GM18951 (cell line): Measurements from ENCODE around the gene STOX2.
"Not testable (repeated sequence)": the region's sequence is repeated elsewhere in the genome, so short reads cannot be mapped to it uniquely, and the experiment has no call there.

Experiments used
- POLR2A ChIP-seq: IDR thresholded peaks from 4 replicates; pipeline ENCODE4 v1.6.1; 2011; ENCODE audit warnings: mild to moderate bottlenecking; ENCODE audit not compliant: insufficient read length, insufficient read depth; ENCODE audit errors: extremely low read depth
- in situ Hi-C: fragments of 300-500 bp; cut with MboI; formaldehyde crosslinking; loops from one replicate; pipeline ENCODE4 v1.12.0; 2022; ENCODE audit warnings: low sequenced_read_pairs, mixed read lengths, inconsistent platforms; ENCODE audit not compliant: unreplicated experiment

STOX2 gene

DNA sequence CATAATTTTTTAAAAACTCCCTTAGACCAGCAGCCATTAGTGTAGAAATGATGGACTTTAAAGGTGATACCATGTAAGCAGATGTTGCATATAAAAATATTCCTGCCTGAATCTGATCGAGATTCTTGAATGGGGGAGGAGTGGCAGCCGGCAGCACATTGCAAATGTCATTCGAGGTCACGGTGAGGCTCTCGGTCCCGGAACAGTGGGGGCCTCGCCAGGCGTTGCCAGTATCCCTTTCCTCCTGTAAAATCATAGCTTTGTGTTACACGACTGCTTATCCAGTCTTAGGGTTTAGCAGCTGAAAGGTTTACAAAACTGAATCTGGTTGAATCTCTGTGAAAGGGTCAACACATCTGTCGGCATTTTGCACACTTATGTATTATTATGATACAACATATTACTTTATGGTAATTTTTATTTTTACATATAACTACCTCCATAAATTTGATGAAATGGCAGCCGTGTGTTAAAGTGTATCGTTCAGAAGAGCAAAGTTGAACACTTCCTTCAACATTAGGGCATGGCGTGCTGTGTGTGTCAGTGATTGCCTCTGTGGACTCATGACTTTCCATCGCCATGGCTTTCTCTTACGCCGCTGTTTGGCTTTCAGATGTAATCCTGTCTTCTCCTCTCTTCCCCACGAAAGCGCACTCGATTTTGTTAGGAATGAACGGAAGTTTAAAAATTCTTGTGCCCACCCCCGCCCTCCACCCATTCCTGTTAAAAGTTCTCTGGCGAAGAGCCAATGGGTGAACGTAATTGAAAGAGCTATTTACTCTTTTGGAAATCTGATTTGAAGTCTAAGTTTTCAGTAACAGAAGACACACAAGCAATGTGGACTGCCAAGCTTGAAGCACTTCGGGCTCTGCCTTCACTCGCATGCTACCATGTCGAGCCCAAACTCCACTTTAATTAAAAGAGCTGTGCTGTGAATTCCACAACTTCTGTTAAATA, 114.8 kb downstream of the STOX2 start:
- no peak for TF ChIP-seq POLR2A
- in situ Hi-C loops: no loop called here

DNA sequence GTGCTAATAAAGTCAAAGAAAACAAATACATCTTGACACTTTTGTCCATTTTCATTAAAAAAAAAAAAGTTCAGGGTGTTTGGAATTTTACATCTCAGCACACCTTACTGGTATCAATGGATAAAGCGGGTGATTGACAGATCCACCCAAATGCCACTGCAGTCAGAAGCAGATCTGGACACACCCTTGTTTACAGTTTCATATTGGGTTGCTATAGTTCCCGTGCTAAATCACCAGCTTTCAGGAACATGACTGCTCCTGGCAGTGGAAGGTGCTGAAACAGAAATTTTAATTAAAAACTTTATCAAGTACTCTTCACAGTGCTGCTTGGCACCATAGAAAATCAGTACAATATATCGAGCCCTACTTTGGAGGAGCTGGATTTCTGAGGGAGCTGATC, 116.3 kb downstream of the STOX2 start:
- TF ChIP-seq POLR2A: no peak
- in situ Hi-C loops: no loop called here

DNA sequence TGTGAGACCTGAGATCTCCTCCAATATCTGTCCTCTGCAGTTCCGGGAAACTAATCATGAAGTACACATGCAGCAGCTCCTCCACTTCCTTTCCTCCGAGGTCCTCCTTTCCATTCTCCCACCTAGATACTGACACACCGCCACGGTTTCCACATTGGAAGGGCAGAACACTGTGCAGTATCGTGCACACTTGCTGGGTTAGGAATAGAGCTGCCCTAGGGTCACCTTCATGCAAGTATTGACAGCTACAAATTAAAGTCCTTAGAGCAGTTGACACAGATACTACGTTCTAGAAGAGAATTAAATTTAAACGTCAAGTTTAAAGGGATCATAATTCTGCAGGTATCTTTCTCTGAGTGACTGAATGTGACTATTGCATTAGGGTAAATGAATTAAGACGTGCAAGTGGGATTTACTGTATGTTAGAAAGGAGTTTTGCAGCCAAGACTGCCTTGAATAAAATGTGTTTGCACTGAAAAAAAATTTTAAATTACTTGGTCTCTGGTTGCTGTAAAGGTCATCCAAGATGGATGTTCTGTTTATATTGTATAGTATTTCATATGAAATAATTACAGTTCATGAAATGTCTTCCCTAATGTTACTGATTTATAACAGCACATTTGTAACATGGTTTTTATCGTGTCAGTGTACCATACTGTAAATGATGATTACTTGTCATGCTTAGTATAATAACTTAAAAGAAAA, 117.7 kb downstream of the STOX2 start:
- no peak for TF ChIP-seq POLR2A
- in situ Hi-C loops: no loop called here

DNA sequence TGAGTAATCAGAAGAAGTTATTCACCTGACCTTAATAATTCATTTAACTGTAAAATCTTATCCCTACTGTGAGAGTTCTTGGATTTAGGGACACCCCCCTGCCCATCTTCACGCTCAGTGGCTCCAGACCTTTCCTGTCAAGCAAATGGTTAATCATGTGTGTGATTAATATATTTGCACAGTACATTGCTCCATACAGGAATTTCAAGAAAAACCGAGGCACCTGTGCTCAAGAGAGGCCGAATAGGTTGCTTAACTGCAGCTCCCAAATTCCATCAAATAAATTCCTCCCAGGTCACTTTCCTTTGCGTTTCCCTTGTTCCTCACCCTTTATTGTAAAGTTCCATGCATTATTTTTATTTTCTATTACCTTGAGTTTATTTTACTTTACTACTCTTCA, 119.5 kb downstream of the STOX2 start:
- no peak for TF ChIP-seq POLR2A
- in situ Hi-C loops: no loop called here

DNA sequence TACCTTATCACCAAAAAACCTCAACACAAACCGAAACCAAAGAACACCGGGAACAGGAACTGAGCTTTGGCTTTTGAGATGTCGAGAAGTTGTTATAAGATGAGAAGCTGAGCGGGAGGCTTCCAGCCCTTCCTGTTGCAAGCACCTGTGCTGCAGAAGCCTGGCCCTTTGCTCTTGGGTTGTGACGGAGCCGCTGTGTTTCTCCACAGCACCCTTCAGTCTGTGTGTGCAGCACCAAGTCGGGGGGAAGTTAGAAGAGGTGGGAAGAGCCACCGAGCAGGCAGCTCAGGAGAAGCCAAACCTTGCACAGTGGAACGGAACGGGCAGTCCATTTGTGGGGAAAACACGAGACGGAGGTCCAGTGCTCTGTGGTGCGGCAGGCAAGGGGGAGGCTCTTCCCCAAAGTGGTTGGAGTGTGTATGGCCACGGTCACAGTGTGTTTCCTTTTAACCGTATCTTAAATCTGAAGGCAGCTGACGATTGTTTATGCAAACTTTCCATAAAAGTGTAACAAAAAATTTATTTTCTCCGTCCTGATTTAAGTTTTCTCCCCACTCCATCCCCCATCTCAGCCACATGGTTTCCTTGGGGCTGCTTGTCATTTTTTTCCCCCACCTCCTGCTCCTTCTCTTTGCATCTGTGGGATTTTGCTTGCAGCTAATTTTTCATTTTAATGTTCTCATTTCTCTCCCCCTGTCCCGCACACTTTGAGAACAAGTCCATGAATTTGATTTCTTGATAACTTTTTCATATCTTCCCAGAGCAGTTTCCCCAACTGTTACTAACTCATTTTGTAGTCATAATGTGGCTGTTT, 123.7 kb downstream of the STOX2 start:
- no peak for TF ChIP-seq POLR2A
- in situ Hi-C loops: no loop called here

DNA sequence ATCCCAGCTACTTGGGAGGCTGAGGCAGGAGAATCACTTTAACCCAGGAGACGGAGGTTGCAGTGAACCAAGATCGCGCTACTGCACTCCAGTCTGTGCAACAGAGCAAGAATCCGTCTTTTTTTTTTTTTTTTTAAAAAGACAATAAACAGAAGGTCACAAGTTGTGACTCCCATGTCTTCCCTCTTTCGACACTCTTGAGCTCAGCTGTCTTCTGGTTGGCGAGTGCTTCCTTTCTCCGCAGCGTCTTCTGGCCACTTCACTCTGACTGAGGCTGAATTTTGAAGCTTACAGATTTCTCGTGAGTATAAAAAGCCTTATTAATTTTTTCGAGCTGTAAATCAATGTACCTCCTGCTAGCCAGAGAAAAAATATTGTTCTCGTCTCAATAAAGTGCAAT, 124.9 kb downstream of the STOX2 start:
- in situ Hi-C loops: no loop called here
- TF ChIP-seq POLR2A: no peak

DNA sequence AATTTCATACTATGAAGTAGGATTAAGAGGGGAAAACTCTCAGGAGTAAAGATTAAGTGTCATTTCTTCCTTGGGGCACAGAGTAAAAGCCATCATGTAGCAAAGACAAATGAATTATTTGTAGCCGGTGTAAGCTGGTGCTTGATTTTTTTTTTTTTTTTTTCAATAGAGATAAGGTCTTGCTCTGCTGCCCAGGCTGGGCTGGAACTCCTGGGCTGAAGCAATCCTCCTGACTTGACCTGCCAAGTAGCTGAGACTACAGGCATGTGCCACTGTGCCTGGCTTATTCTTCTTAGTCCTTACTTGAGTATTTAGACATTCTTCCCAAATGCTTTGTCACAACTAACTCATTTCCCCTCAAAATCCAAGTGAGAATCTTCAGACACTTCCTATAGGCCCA, 125.7 kb downstream of the STOX2 start:
- in situ Hi-C loops: no loop called here
- no peak for TF ChIP-seq POLR2A

DNA sequence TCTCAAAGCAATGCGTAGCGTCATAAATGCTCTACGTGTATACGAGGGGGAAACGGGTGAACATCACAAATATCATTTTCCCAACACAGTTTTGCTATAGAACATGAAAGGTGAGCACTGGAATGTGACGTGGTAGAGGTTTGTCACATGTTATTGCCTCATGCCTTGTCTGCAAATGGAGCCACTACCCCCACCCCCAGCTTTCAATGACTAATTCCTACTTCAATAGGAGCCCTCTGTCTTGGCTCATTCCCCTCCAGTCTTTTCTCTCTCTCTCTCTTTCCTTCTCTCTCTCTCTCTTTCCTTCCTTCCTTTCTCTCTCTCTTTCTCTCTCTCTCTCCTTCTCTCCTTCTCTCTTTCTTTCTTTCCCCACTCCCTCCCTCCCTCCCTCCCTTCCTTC, 127.0 kb downstream of the STOX2 start:
- in situ Hi-C loops: no loop called here
- TF ChIP-seq POLR2A: no peak

DNA sequence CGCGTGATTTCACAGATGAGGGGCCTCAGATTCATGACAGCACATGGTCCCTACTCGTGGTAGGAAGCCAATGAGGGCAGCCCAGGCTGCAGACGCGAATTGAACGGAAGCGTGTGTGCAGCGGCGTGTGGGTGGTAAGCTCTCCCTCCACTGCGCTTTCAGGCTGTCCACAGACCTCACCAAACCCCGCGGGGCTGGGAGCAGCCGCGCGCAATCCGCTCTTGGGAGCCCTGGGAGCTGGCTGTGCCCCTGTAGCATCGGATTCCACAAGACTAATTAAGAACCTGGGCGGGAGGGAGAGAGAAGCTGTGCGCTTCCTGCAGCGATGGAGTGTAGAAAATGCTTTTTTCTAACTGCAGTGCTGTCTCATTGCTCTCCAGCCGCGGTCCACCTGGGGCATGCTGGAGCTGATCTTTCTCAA, 134.9 kb downstream of the STOX2 start:
- TF ChIP-seq POLR2A: no peak
- in situ Hi-C loops: no loop called here

DNA sequence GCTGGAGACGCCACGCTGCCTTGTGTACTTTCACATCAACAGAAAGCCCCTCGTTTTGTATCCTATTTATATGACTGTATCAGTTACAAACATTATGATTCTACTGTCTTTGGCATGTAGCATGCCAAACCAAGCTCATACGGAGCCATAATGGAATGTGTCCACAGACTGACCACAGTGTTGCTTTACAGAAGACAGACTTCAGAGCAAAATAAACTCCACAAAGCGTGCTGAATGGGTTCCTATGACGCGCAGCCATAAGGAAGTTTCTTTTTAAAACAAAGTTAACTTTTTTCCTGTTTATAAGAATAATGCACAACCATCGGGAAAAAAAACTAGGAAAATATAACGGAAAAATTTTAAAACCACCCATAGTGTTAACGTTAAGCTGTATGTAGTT, 136.0 kb downstream of the STOX2 start:
- in situ Hi-C loops: no loop called here
- TF ChIP-seq POLR2A: no peak

DNA sequence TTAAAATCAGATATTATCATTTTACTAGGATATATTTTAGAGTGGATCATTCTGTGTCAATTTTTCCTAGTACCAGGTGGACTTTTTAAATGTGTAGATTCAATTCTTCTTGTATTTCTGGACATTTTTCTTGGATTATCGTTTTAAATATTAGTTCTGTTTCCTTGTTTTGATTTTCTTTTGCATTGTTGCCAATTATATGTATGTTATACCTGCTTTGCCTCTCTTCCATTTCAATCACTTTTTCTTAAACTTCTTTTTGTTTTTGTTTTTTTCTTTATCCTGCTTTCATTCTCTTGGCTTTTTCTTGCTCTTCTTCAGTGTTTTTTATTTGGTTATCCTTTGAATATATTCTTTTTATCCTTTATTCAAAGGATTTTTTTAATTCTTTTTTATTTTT, 141.0 kb downstream of the STOX2 start:
- no peak for TF ChIP-seq POLR2A
- in situ Hi-C loops: no loop called here

DNA sequence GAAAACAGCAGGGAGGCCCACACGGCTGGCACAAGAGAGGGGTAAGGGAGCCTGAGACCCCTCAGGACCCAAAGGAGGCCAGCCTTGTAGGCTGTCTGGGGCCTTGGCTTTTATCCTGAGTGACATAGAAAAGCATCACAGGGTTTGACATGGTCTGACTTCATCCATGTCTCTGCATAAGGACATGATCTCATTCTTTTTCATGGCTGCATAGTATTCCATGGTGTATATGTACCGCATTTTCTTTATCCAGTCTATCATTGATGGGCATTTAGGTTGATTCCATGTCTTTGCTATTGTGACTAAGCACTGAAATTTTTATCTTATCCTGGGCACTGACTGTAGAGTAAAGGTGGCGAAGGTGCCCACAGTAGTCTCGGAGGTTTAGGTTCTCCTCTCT, 146.2 kb downstream of the STOX2 start:
- in situ Hi-C loops: not testable (repeated sequence)

DNA sequence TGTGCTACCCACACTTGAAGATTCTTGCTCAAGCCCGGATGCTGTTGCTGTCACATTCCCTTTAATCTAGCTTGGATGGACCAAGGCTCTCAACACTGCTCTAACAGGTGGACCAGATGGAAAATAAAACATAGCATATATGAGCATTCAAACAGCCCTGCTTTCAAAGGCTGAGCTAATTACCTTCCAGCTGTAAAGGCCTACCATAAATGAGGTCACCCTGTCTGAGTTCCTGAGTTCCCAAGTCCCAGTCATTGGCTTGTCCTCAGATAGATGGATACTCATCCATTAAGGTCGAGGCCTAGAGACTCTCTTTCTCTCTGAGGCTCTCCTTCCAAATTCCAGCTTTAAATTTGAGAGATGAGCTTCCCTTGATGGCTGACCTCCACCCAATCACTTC, 147.5 kb downstream of the STOX2 start:
- in situ Hi-C loops: no loop called here
- no peak for TF ChIP-seq POLR2A
